Measurements from ENCODE around the gene CDK11A. TPM values are rescaled to one million over a fixed set of nuclear protein-coding genes. Genes with fewer than 3 reads are reported as not detected.

CDK11A gene
- 8.5 and 11.7 TPM in 2 replicates for total RNA-seq

GRCh38 chr1:1724035-1724864 lies at the start of gene CDK11A:
TSS of gene CDK11A (minus strand) at chr1:1724357. CDS start at chr1:1722818, 1,539 bp downstream.
- DNase-seq, result peak; percentile 99

DNA sequence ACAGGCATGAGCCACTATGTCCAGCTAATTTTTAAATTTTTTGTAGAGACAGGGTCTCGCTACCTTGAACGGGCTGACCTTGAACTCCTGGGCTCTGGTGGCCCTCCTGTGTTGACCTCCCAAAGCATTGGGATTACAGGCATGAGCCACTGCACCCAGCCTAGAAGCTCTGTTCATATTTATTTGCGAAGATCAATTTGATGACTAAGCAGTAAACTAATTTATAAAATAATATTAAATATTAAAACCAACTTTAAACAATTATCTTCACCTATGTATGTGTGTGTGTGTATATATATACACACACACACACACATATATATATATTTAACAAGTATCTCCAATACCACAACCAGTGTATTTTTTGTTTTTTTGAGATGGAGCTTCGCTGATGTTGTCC lies 49.7 kb upstream of the CDK11A start:
- no peak for DNase-seq

GRCh38 chr1:1771096-1771495 lies 46.9 kb upstream of the CDK11A start:
- no peak for DNase-seq

- no peak for DNase-seq
Observed at GRCh38 chr1:1770102-1770501, 45.9 kb upstream of the CDK11A start.

GRCh38 chr1:1768249-1768992 lies 44.3 kb upstream of the CDK11A start:
- no peak for DNase-seq

GRCh38 chr1:1764876-1765470 lies 40.8 kb upstream of the CDK11A start:
- DNase-seq, result no peak

- DNase-seq, result no peak
Observed at GRCh38 chr1:1763657-1764621, 39.8 kb upstream of the CDK11A start.

GRCh38 chr1:1761504-1762376 lies 37.6 kb upstream of the CDK11A start:
- DNase-seq, result no peak

DNA sequence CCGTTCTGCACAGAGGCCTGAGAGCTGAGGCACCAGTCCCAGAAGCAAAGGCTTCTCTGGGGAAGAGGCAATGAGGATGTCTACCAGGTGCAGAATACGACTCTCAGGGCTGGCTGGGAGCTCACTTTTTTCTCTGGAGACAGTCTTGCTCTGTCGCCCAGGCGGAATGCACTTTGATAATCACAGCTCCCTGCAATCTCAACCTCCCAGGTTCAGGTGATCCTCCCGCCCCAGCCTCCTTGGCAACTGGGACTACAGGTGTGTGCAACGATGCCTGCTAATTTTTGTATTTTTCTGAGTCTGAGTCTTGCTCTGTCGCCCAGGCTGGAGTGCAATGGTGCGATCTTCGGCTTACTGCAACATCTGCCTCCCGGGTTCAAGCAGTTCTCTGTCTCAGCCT lies 36.6 kb upstream of the CDK11A start:
- no peak for DNase-seq

DNA sequence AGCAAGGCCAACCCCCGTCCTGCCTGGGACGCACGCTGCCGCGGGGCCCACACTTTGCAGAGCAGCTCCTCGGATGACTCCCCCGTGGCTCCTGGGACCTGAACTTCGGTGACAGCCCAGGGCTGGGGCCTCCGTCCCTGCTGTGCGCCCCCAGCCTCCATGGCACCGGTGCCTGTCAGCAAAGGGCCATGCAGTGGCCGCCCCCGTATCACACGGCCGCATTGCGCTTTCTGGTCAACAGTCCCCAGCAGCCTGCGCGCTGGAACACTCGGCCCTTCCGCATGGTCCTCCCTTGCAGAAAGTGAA lies 36.1 kb upstream of the CDK11A start:
- no peak for DNase-seq

- no peak for DNase-seq
Observed at GRCh38 chr1:1759456-1760344, 35.5 kb upstream of the CDK11A start.

GRCh38 chr1:1758692-1759455 lies 34.7 kb upstream of the CDK11A start:
- peak; percentile 41 for DNase-seq

GRCh38 chr1:1758059-1758621 lies 34.0 kb upstream of the CDK11A start:
- DNase-seq, result no peak

DNA sequence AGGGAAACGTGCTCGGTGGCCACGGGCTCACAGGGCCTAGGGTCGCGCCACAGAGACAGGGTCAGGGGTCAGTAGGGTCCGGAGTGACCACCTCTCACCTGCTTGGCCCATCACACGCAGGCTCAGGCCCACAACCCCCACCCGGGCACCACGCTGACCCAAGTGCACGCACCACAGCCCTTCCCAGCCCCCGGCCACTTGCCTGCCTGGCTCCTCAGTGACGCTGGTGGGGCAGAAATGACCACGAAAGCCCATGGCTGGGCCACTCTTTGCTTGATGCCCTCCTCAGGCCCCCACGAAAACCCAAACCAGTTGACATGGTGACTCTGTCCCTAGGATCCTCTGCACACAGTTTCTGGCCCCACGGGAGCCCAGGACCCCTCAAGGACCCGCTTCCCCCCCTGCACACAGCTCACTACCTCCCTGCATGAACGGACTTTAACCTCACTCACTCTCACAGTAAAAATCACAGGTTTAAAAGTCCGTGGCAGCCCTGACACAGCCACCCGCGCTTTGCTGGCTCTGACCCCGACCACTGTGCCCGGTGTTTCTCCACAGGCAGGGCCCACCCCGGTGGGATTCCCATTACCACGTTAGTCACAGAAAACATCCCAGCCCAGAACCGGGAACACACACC lies 33.4 kb upstream of the CDK11A start:
- DNase-seq, result no peak

DNA sequence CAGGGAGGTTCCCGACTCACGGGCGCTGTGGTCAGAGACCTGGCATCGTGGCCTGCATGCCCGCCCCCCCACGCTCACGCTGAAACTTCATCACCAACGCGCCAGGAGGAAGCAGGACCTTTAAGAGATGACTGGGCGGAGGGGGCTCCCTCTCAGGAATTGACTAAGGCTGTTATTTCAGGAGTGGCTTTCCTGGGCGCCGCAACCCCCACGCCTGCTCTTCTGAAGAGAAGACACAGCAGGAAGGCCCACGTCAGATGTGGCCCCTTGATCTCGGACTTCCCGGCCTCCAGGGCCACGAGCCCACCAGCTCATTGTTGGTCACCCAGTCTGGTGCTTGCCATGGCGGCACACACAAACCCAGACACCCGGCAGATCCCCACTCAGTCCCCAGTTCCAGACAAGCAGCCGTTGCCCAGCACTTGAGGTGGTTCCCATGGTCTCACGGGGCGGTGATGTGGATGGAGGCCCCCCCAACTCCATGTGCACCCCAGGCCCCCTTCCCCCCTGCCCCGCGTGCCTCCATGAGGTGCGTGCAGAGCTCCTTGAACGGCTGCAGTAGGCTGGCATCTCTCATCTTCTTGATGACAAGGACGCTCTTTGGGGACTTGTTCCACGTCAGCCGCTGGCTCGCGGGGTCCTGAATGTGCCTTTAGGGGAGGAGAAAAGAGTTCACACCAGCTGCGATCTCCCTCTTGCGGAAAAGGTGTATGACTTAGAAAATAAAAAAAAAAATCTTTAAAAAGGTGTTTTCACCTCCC lies 32.7 kb upstream of the CDK11A start:
- no peak for DNase-seq

DNA sequence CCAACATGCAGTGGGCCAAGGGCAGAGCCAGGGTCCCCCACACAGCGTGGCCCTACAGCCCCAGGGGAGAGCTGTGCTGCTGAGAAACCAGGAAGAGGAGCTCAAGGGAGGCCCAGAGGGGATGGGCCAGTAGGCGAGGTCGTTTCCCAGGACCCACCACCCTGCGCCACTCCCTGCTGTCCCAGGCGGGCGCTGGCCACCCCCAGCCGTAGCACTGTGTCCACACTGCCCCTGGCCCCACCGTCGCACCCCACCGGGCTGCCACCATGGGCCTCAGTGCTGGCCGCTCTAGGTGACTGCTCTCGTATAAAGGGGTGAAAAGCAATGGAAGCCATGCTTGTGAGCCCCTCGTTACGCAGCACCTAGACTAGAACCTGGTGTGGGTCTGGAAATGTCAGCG lies 31.7 kb upstream of the CDK11A start:
- no peak for DNase-seq

DNA sequence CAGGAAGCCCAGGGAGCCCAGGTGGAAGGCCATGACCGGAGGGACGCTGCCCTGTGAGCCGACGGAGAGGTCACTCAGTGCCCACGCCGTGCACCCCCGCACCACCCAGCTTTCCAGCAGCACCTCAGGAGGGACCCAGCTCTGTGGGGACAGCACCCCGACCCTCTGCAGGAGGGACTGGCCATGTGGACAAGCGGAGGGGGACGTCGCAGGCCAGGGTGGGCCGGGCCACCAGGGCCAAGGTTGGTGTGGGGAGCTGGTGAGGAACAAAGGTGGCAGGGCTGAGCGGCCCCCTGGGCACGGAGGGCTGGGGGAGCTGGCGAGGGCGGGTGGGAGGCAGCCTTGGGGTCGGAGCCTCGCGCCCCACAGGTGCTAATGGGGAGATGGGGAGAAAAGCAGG lies 31.3 kb upstream of the CDK11A start:
- DNase-seq, result no peak

All from dermis blood vessel endothelial cell (primary cell).